Spleen (tissue), 7 donors: ENCODE data around the gene FBXL4.

Experiments
- CTCF ChIP-seq, 11 experiments: fragments of 200-600 bp in 7 of 11; fragments of 450-650 bp in 4 of 11; sonication (generic) in 4 of 11; IDR thresholded peaks in 8 of 11; conservative IDR thresholded peaks in 3 of 11; 1 replicate in 7 of 11; 2 replicates in 4 of 11; pipeline versions ENCODE4 v1.4.0 to v1.8.0; 2016 to 2021; ENCODE audit warnings: antibody characterized with exemption in 11 of 11, inconsistent platforms in 4 of 11, mild to moderate bottlenecking in 1 of 11
- POLR2A ChIP-seq, 3 donors: fragments of 450-650 bp; IDR thresholded peaks; one replicate each; pipeline ENCODE4 v1.5.1; 2017; ENCODE audit warnings: antibody characterized with exemption in 3 of 3, mild to moderate bottlenecking in 1 of 3
- POLR2AphosphoS5 ChIP-seq, 3 donors: sonication (generic); formaldehyde crosslinking; IDR thresholded peaks; one replicate each; pipeline ENCODE4 v1.5.1; 2017; ENCODE audit warnings: antibody characterized with exemption in 3 of 3
- donor health status: DM: no; HTN: no; CAD: no; lungs with moderate emphysema.
- donor health status: DM: no; HTN: no; CAD: no.
- donor health status: DM: no; HTN: no; CAD: no.

GRCh38 chr6:98986071-98986615 lies 38.4 kb upstream of the FBXL4 start:
- no peak for TF ChIP-seq CTCF (IDR thresholded peaks at IDR 0.05 in 8 of 11, conservative IDR thresholded peaks at IDR 0.05 in 3 of 11)
- TF ChIP-seq POLR2AphosphoS5 (IDR thresholded peaks at IDR 0.05) = no peak
- TF ChIP-seq POLR2A (IDR thresholded peaks at IDR 0.05) = no peak
